Measurements from ENCODE around the gene TFIP11.

Gene TFIP11

GRCh38 chr22:26512149-26512793, at the start of gene TFIP11:
TSS of gene TFIP11 (minus strand) at chr22:26512473. CDS start at chr22:26510272, 2,201 bp downstream.
- peak within 1 kb of the TSS; percentile 83 for H3K4me2 ChIP-seq (ENCODE audit: low read depth, low read length, poor library complexity, severe bottlenecking)
- H3K27me3 ChIP-seq (ENCODE audit: insufficient read depth, low read length, poor library complexity, severe bottlenecking), result no peaks in the 10 kb centered on the region
- H3K36me3 ChIP-seq (ENCODE audit: insufficient read depth, low read length), result peaks cover 21% of the 10 kb centered on the region; the same call in 1 of the 2 replicates
- no peaks in the 10 kb centered on the region for H3K9me2 ChIP-seq (replicated peaks; ENCODE audit: low read depth, low read length)
- H3K4me1 ChIP-seq (ENCODE audit: insufficient read depth, low read length, poor library complexity, severe bottlenecking), result peaks cover 25% of the 10 kb centered on the region
- H4K20me1 ChIP-seq (ENCODE audit: insufficient read depth, low read length, poor library complexity, severe bottlenecking), result peaks cover 10% of the 10 kb centered on the region
- H2AFZ ChIP-seq (ENCODE audit: low read length), result peak within 1 kb of the TSS; percentile 91
- peaks cover 48% of the 10 kb centered on the region for H3K79me2 ChIP-seq (ENCODE audit: insufficient read depth, low read length)
- TF ChIP-seq CTCF (conservative IDR thresholded peaks at IDR 0.05; ENCODE audit: low read length), result no peak
- no peak for TF ChIP-seq EZH2phosphoT487 (IDR thresholded peaks at IDR 0.05; ENCODE audit: borderline replicate concordance)
- peak within 1 kb of the TSS; percentile 91 for H3K4me3 ChIP-seq (ENCODE audit: low read length, poor library complexity, severe bottlenecking)
- H3K9ac ChIP-seq (ENCODE audit: low read depth, low read length, poor library complexity, severe bottlenecking), result peak within 1 kb of the TSS; percentile 83
- no peaks in the 10 kb centered on the region for H3K9me3 ChIP-seq (ENCODE audit: insufficient read depth, low read depth, low read length)
- H3F3A ChIP-seq (ENCODE audit: low read depth), result no peaks in the 10 kb centered on the region

GRCh38 chr22:26561756-26562417, 49.6 kb upstream of the TFIP11 start:
- H3K4me1 ChIP-seq (ENCODE audit: insufficient read depth, low read length, poor library complexity, severe bottlenecking), result peaks cover 10% of the 10 kb centered on the region
- no peak overlapping the region for H3K4me2 ChIP-seq (ENCODE audit: low read depth, low read length, poor library complexity, severe bottlenecking)
- no peak for TF ChIP-seq EZH2phosphoT487 (IDR thresholded peaks at IDR 0.05; ENCODE audit: borderline replicate concordance)
- TF ChIP-seq CTCF (conservative IDR thresholded peaks at IDR 0.05; ENCODE audit: low read length), result no peak
- H3F3A ChIP-seq (ENCODE audit: low read depth), result no peaks in the 10 kb centered on the region
- no peaks in the 10 kb centered on the region for H3K27me3 ChIP-seq (ENCODE audit: insufficient read depth, low read length, poor library complexity, severe bottlenecking)
- H3K4me3 ChIP-seq (ENCODE audit: low read length, poor library complexity, severe bottlenecking), result no peak overlapping the region
- peaks cover 26% of the 10 kb centered on the region; the same call in 1 of the 2 replicates for H3K79me2 ChIP-seq (ENCODE audit: insufficient read depth, low read length)
- H3K36me3 ChIP-seq (ENCODE audit: insufficient read depth, low read length), result no peaks in the 10 kb centered on the region; the same call in 1 of the 2 replicates
- no peak overlapping the region for H3K9ac ChIP-seq (ENCODE audit: low read depth, low read length, poor library complexity, severe bottlenecking)
- H2AFZ ChIP-seq (ENCODE audit: low read length), result no peak overlapping the region
- no peaks in the 10 kb centered on the region for H3K9me3 ChIP-seq (ENCODE audit: insufficient read depth, low read depth, low read length)
- H3K9me2 ChIP-seq (replicated peaks; ENCODE audit: low read depth, low read length), result no peaks in the 10 kb centered on the region
- H4K20me1 ChIP-seq (ENCODE audit: insufficient read depth, low read length, poor library complexity, severe bottlenecking), result no peaks in the 10 kb centered on the region

GRCh38 chr22:26559961-26560575, 47.8 kb upstream of the TFIP11 start:
- TF ChIP-seq EZH2phosphoT487 (IDR thresholded peaks at IDR 0.05; ENCODE audit: borderline replicate concordance) (no peak), CTCF (conservative IDR thresholded peaks at IDR 0.05; ENCODE audit: low read length) (no peak)
- no peaks in the 10 kb centered on the region for H3K27me3 ChIP-seq (ENCODE audit: insufficient read depth, low read length, poor library complexity, severe bottlenecking)
- H4K20me1 ChIP-seq (ENCODE audit: insufficient read depth, low read length, poor library complexity, severe bottlenecking), result no peaks in the 10 kb centered on the region
- no peak overlapping the region for H3K9ac ChIP-seq (ENCODE audit: low read depth, low read length, poor library complexity, severe bottlenecking)
- H3K9me3 ChIP-seq (ENCODE audit: insufficient read depth, low read depth, low read length), result no peaks in the 10 kb centered on the region
- no peaks in the 10 kb centered on the region; the same call in 1 of the 2 replicates for H3K36me3 ChIP-seq (ENCODE audit: insufficient read depth, low read length)
- H3K4me3 ChIP-seq (ENCODE audit: low read length, poor library complexity, severe bottlenecking), result no peak overlapping the region
- H3K4me2 ChIP-seq (ENCODE audit: low read depth, low read length, poor library complexity, severe bottlenecking), result no peak overlapping the region
- peaks cover 21% of the 10 kb centered on the region; the same call in 1 of the 2 replicates for H3K79me2 ChIP-seq (ENCODE audit: insufficient read depth, low read length)
- no peaks in the 10 kb centered on the region for H3K4me1 ChIP-seq (ENCODE audit: insufficient read depth, low read length, poor library complexity, severe bottlenecking)
- no peaks in the 10 kb centered on the region for H3K9me2 ChIP-seq (replicated peaks; ENCODE audit: low read depth, low read length)
- no peaks in the 10 kb centered on the region for H3F3A ChIP-seq (ENCODE audit: low read depth)
- H2AFZ ChIP-seq (ENCODE audit: low read length), result no peak overlapping the region

Data from Loucy (cell line).